ENCODE data around the gene GRIA4.

GRIA4 gene

DNA sequence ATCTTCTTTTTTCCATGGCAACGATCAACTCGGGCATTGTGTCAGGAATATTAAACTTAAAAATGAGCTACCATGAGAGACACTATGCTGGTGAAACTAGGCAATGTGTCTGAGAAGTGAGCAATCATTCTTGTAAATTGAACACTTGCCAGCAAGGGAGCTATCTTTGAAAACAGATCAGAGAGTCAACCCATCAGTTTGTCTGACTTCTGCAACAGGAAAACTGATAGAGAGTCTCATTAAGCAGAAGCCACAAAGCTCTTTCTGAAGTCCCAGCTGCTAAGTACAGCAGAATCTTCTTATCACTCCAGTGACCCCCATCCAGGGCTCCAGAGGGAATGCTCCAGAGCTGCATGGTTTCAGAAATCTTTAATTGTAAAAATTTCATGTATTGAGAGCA is 297.4 kb downstream of the GRIA4 start:
- no peak for TF ChIP-seq GATA2 (IDR thresholded peaks at IDR 0.05; ENCODE audit: low read depth, low read length)
- TF ChIP-seq GATA3 (IDR thresholded peaks at IDR 0.05; ENCODE audit: low read depth, low read length), result no peak

DNA sequence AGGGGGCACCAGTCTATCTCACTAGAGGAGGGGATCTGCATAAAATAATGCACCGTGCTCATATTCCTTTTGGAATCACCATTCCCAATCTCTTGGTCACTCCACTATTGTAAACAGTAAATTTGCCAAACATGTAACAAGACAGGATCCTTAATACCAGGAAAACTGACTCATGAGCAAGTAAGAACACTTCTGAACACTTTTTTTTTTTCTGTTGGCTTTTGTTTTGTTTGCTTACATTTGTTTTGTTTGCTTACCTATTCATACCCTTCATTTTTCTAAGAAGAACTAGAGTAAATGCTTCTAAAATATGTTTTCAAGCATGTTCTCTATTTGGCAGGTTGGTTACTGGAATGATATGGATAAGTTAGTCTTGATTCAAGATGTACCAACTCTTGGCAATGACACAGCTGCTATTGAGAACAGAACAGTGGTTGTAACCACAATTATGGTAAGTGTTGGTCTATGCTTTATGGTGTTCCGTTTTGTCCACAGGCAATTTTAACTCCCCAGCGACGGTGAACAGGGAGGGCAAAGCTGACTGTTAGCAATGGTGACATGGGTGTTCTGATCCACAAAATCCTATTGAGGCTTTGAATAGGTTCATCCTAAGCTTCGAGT is 300.3 kb downstream of the GRIA4 start:
- TF ChIP-seq GATA2 (IDR thresholded peaks at IDR 0.05; ENCODE audit: low read depth, low read length) (no peak), GATA3 (IDR thresholded peaks at IDR 0.05; ENCODE audit: low read depth, low read length) (no peak)

DNA sequence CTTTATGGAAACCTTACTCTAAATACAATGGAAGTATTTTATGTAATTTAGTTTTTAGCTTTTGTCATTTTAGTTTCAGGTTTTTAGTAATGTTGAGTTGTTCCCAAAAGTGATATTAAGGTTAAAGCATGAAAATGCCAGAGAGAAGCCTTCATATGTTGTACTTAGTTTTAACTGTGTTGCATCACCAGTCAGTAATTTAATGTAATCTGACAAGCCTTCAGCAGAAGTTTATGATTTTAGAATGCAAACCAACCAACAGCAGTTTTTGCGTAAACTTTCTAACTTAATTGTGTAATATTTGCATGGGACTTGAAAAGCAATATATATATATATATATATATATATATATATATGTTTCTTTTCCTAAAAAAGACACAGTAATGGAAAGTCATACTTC is 301.6 kb downstream of the GRIA4 start:
- TF ChIP-seq GATA2 (IDR thresholded peaks at IDR 0.05; ENCODE audit: low read depth, low read length) (no peak), GATA3 (IDR thresholded peaks at IDR 0.05; ENCODE audit: low read depth, low read length) (no peak)

DNA sequence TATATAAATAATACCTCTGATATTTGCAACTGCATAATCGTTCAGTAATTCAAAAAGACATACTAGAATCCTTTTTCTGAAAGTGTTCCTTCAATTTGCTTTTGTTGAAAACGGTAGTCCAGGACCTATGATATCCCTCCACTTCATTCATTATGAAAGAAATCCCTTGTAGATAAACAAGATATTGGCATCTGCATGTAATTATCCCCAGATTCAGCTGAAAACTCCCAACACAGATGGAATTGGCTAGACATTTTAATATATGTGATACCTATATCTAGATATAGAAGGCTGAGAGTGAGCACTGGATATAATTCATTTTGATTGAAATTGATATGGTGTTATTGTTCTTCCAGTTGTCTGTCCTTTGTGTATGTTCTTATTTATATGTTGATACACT is 302.8 kb downstream of the GRIA4 start:
- TF ChIP-seq GATA3 (IDR thresholded peaks at IDR 0.05; ENCODE audit: low read depth, low read length) (peak; percentile 72), GATA2 (IDR thresholded peaks at IDR 0.05; ENCODE audit: low read depth, low read length) (no peak; the same call in 1 of the 2 replicates)

DNA sequence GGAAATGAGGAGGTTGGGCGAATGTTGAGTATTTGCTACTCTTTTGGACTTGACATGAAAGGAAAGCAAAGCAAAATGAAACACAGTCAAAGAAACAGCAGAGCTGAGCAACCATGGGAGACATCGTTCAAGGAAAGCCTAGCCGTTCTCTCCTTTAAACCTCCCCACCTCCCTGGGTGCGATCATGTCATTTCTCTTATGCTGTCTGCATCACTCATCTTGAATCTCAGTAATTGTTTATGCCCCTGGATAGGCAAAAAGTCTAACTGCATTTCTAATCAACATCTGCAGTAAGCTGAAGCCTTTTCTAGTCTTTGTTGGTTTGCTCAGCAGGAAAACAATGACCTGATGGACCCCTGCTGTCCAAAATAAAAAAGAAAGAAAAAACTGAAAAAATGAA is 305.1 kb downstream of the GRIA4 start:
- TF ChIP-seq GATA2 (IDR thresholded peaks at IDR 0.05; ENCODE audit: low read depth, low read length) (no peak), GATA3 (IDR thresholded peaks at IDR 0.05; ENCODE audit: low read depth, low read length) (no peak)

DNA sequence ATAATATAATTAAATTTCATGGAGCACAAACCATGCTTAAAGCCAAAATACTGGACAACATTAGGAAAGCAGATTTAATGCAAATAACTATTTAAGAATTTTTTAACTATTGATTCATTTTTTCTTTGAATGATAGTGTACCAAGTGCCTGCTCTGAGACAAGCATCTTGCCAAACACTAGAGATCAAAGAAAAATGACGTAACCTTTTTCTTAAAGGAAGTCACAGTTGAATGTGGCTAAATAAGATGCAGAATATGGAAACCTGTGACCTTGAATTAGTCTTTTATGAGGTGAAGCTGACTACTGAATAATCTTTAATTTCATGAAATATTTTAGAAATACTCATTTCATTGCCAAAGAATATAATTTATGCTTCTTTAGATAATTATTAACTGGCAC is 308.2 kb downstream of the GRIA4 start:
- TF ChIP-seq GATA3 (IDR thresholded peaks at IDR 0.05; ENCODE audit: low read depth, low read length) (no peak), GATA2 (IDR thresholded peaks at IDR 0.05; ENCODE audit: low read depth, low read length) (no peak)

DNA sequence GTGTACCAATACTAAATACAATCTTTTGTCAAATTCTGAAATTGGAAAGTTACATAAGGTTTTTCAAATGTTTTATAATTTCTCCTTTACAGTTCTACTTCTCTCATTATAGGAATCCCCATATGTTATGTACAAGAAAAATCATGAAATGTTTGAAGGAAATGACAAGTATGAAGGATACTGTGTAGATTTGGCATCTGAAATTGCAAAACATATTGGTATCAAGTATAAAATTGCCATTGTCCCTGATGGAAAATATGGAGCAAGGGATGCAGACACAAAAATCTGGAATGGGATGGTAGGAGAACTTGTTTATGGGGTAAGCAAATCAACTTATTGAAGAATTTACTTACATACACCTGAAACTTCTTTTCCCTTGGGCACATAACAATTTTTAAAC is 308.7 kb downstream of the GRIA4 start:
- no peak for TF ChIP-seq GATA2 (IDR thresholded peaks at IDR 0.05; ENCODE audit: low read depth, low read length)
- no peak for TF ChIP-seq GATA3 (IDR thresholded peaks at IDR 0.05; ENCODE audit: low read depth, low read length)

DNA sequence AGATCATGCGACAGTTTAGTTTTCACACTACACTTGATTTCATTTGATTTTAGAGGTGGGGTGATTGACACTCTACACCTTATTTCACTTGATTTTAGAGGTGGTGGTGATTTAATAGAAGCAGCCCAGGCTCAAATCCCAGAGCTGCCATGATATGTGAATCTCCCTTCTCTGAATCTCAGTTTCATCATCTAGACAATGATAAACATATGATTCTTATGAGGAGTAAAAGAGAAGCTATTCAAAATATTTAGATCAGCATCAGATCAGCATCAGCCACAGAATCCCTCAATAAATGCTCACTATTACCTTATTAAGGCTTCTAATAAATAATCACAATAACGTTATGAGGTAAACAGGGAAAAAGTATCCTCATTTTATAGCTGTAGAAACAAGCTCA is 313.4 kb downstream of the GRIA4 start:
- TF ChIP-seq GATA3 (IDR thresholded peaks at IDR 0.05; ENCODE audit: low read depth, low read length) (no peak), GATA2 (IDR thresholded peaks at IDR 0.05; ENCODE audit: low read depth, low read length) (no peak)

DNA sequence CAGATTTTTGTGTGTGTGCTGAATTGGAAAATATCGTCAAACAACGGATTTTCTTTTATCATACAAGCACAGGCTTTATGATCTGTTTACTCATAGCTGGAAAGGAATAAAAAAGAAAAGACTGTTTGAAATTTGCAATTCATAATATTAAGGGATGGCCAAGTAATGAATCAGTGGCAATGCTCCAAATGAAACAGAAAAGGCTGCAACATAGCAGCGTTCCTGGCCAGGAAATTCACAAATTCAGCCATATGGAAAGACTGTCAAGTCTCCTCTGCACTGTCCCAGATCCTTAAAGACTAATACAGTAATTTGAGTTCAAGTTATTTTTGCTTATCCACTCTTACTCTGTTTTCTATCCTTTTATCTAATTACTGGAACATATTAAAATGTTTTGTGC is 313.9 kb downstream of the GRIA4 start:
- TF ChIP-seq GATA3 (IDR thresholded peaks at IDR 0.05; ENCODE audit: low read depth, low read length) (no peak), GATA2 (IDR thresholded peaks at IDR 0.05; ENCODE audit: low read depth, low read length) (no peak)

DNA sequence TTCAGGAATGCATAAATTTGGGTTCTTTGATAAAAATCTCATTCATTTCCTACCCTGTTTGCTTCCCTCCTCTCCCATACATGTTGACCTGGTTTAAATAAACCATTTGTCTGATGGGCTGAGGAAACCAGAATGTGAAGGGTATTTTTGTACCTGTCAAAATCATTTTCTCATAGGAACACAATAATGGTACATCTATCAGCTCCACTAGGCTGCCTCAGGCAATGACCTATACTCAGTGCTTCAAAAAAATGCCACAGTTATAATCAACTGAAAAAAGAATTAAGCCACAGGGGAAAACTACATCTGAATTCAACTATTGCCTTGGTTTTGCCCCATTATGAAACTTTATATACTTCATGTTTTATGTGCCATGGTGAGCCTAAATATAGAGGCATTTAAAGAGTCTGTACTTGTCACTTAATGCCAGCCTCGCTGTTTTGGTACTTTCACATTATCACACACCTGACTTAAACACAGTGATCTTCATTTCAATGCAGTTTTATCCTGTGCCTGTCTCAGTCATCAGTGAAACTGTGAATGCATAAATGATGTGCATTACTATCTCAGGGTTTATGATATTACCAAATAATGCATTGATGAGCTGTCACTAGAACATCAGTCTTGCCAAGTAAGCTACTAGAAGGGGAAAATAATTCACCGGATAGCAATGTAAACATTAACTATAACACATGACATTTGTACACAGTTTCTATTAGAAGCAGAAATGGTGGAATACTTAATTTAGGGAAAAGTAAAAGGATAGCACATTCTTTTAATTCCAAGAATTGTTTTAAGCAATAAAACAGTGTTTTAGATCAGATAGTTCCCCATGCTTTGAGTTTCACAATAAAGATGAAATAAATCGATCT is 319.4 kb downstream of the GRIA4 start:
- TF ChIP-seq GATA3 (IDR thresholded peaks at IDR 0.05; ENCODE audit: low read depth, low read length) (no peak), GATA2 (IDR thresholded peaks at IDR 0.05; ENCODE audit: low read depth, low read length) (no peak)

DNA sequence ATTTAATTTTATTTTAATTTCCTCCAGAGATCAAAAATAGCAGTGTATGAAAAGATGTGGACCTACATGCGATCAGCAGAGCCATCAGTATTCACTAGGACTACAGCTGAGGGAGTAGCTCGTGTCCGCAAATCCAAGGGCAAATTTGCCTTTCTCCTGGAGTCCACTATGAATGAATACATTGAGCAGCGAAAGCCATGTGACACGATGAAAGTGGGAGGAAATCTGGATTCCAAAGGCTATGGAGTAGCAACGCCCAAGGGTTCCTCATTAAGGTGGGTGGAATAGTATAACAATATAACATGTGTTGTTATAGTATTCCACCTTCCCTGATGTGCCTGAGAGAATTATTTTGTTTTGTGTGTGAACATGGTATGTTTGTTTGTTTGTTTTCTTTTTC is 323.8 kb downstream of the GRIA4 start:
- no peak for TF ChIP-seq GATA2 (IDR thresholded peaks at IDR 0.05; ENCODE audit: low read depth, low read length)
- TF ChIP-seq GATA3 (IDR thresholded peaks at IDR 0.05; ENCODE audit: low read depth, low read length), result no peak

DNA sequence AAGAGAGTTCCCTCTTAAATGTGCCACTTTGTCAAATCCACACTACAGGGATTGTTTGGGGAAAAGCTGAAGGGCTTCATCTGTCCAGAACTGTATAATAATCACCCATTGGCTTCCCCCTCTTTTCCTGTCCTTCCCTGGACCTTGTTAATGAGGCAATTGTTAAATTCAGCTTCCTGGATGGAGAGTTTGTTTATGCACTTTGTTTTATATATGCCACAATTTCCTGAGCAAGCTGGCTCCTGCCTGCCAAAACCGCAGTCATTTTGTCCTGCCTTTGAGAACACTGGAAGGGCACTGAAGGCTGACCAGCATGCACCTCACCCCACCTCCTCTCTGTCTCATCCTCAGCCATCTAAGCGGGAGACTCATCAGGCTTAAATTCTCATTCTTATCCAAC is 325.9 kb downstream of the GRIA4 start:
- TF ChIP-seq GATA2 (IDR thresholded peaks at IDR 0.05; ENCODE audit: low read depth, low read length), result no peak
- no peak for TF ChIP-seq GATA3 (IDR thresholded peaks at IDR 0.05; ENCODE audit: low read depth, low read length)

DNA sequence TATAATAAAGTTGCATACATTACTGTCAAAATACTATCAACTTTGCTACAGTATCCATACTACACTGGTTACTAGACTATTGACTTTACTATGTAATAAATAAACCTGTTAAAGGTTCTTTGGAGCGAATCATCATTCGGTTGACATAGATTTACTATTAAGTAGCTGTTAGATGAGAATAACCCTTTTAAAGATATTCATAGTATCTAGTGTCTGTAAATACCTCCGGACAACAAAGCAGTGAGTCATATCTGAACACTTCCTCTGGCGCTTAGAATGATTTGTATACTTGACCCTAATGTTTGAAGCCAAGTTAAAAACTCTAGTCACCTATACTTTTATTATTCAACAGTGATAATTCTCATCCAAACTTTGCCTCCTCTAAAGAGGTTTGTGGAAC is 327.5 kb downstream of the GRIA4 start:
- TF ChIP-seq GATA3 (IDR thresholded peaks at IDR 0.05; ENCODE audit: low read depth, low read length), result no peak
- TF ChIP-seq GATA2 (IDR thresholded peaks at IDR 0.05; ENCODE audit: low read depth, low read length), result no peak

DNA sequence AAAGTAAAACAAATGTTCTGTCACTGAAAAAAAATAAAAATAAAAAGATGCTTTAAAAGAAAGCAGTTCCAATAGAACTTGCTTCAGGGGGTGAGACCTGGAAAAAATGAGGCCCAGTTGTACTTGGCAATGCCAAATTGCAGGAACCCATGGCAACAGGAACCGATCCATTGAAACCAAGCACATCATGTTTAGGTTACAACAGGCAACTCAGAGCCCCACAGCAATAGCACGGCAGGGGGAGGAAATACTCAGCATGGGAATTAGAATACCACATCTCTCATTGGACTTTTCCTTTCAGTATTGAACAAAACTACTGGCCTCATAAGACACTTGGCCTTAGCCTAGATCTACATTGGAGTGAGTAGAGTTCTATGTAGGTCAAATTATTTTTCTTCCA is 327.9 kb downstream of the GRIA4 start:
- TF ChIP-seq GATA2 (IDR thresholded peaks at IDR 0.05; ENCODE audit: low read depth, low read length) (no peak), GATA3 (IDR thresholded peaks at IDR 0.05; ENCODE audit: low read depth, low read length) (no peak)

DNA sequence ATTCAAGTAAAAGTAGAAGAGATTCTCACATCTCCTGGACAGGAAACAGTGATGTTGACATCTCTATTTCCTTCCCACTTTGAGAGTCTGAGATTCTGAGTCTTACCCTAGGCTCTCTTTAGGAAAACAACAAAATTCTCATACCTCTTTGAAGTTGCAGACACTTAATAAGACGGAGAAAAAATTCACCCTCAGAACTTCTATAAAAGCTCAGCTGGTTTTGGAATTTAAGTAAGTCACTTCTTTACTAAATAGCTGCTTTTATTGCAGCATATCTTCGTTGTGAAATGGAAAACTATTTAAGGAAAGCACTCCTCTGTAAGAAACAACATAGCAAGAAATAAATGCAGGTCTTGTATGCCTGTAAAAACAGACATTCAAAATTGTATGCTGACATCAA is 333.0 kb downstream of the GRIA4 start:
- TF ChIP-seq GATA3 (IDR thresholded peaks at IDR 0.05; ENCODE audit: low read depth, low read length), result no peak
- no peak for TF ChIP-seq GATA2 (IDR thresholded peaks at IDR 0.05; ENCODE audit: low read depth, low read length)
